Naive thymus-derived CD4-positive, alpha-beta T cell (primary cell): ENCODE results near the gene INCA1. TPM values are rescaled to one million over a fixed set of nuclear protein-coding genes. Genes with fewer than 3 reads are reported as not detected.

Source experiments
- ATAC-seq: fragments of 150-1000 bp; cut with Tn5 transposase; 2 replicates; pipeline ENCODE4 v1.10.0; 2021; ENCODE audit warnings: mild to moderate bottlenecking, moderate library complexity
- CTCF ChIA-PET: fragments of 350-600 bp; sonication (Branson Sonifier 250); formaldehyde crosslinking; loops from one replicate; lab custom pipeline; 2021; ENCODE audit warnings: antibody characterized with exemption; lab: Charles Lee
- POLR2A ChIA-PET: fragments of 350-600 bp; sonication (Branson Sonifier 250); formaldehyde crosslinking; loops from one replicate; lab custom pipeline; 2021; ENCODE audit warnings: antibody characterized with exemption, inconsistent platforms; lab: Charles Lee
- DNase-seq, 9 donors: peaks; one replicate each; pipeline versions ENCODE4 v3.0.0 to v3.0.0-alpha.2; 2020 to 2022; ENCODE audit warnings: mixed read lengths in 1 of 9
- H3K27ac ChIP-seq: one replicate; pipeline ENCODE4 v1.7.0; 2013; ENCODE audit warnings: mild to moderate bottlenecking, low read depth, low read length, moderate library complexity
- H3K27me3 ChIP-seq, 2 donors: one replicate each; pipeline ENCODE4 v1.7.0; 2013; ENCODE audit warnings: low read length in 2 of 2, mild to moderate bottlenecking in 2 of 2, moderate library complexity in 2 of 2; ENCODE audit not compliant: control insufficient read depth in 2 of 2, insufficient read depth in 2 of 2
- H3K36me3 ChIP-seq, 3 experiments: 1 replicate in 2 of 3; 2 replicates in 1 of 3; pipeline ENCODE4 v1.7.0; 2013; ENCODE audit warnings: low read length in 3 of 3, mild to moderate bottlenecking in 3 of 3, moderate library complexity in 1 of 3; ENCODE audit not compliant: insufficient read depth in 3 of 3, control insufficient read depth in 2 of 3
- H3K4me1 ChIP-seq, 2 donors: one replicate each; pipeline ENCODE4 v1.7.0; 2013; ENCODE audit warnings: low read length in 2 of 2, mild to moderate bottlenecking in 2 of 2, moderate library complexity in 1 of 2; ENCODE audit not compliant: control insufficient read depth in 2 of 2, insufficient read depth in 2 of 2
- H3K4me3 ChIP-seq: 2 replicates; pipeline ENCODE4 v1.7.0; 2013; ENCODE audit warnings: mild to moderate bottlenecking, low read length
- H3K9me3 ChIP-seq, 3 experiments: 1 replicate in 2 of 3; 2 replicates in 1 of 3; pipeline ENCODE4 v1.7.0; 2013; ENCODE audit warnings: low read length in 3 of 3; ENCODE audit not compliant: control insufficient read depth in 2 of 3
- H3K27ac Mint-ChIP-seq, 9 donors: one replicate each; pipeline ENCODE4 v1.8.0; 2020 to 2022; ENCODE audit warnings: mixed read lengths in 9 of 9, mild to moderate bottlenecking in 8 of 9, moderate library complexity in 5 of 9, inconsistent platforms in 2 of 9
- H3K27me3 Mint-ChIP-seq, 5 donors: one replicate each; pipeline ENCODE4 v1.8.0; 2021 to 2022; ENCODE audit warnings: mixed read lengths in 5 of 5, mild to moderate bottlenecking in 1 of 5
- H3K36me3 Mint-ChIP-seq, 5 donors: one replicate each; pipeline ENCODE4 v1.8.0; 2020 to 2022; ENCODE audit warnings: mixed read lengths in 5 of 5, mild to moderate bottlenecking in 3 of 5, inconsistent platforms in 1 of 5
- H3K4me1 Mint-ChIP-seq, 7 donors: one replicate each; pipeline ENCODE4 v1.8.0; 2020 to 2022; ENCODE audit warnings: mixed read lengths in 7 of 7, mild to moderate bottlenecking in 3 of 7, inconsistent platforms in 1 of 7
- H3K4me3 Mint-ChIP-seq, 10 donors: one replicate each; pipeline ENCODE4 v1.8.0; 2020 to 2022; ENCODE audit warnings: mild to moderate bottlenecking in 10 of 10, mixed read lengths in 10 of 10, moderate library complexity in 6 of 10, inconsistent platforms in 2 of 10
- H3K9me3 Mint-ChIP-seq, 11 donors: one replicate each; pipeline ENCODE4 v1.8.0; 2020 to 2022; ENCODE audit warnings: mixed read lengths in 11 of 11, mild to moderate bottlenecking in 4 of 11, inconsistent platforms in 1 of 11, moderate library complexity in 1 of 11
- intact Hi-C, 2 donors: fragments of 100-400 bp; cut with micrococcal nuclease; formaldehyde crosslinking; loops; one replicate each; pipeline ENCODE4 v1.15.1; 2023
- polyA plus RNA-seq, 2 donors: library from polyadenylated mRNA; unstranded; fragments of 300-500 nt; fragmentation: Illumina TruSeq; gene quantifications; one replicate each; pipeline ENCODE4 v1.2.3, GENCODE V29; 2021
- total RNA-seq, 6 experiments: library from RNA in 5 of 6; stranded (reverse) in 5 of 6; gene quantifications; 1 replicate in 5 of 6; 2 replicates in 1 of 6; pipeline ENCODE4 v1.2.3 and lab custom pipeline; 2021 to 2026

INCA1 gene
- total and polyA plus RNA-seq, 7 experiments from 2014 or later, result 0.38 to 0.42 (median 0.41) TPM; not detected in 3

GRCh38 chr17:4953451-4953961 lies 43.8 kb downstream of the INCA1 start:
- no peaks in the 10 kb centered on the region for H3K9me3 Mint-ChIP-seq
- intact Hi-C loops, result no loop called here
- H3K36me3 Mint-ChIP-seq, result peaks cover 0 to 5% (median 0%) of the 10 kb centered on the region in 5 donors
- ATAC-seq, result no peak
- H3K4me1 ChIP-seq, result peaks cover 7% of the 10 kb centered on the region in 2 donors
- POLR2A ChIA-PET, result interaction anchor here (1.0 to 13.0 kb wide), 6 partner anchors 8 to 44 kb away, joined by 3 to 278 read pairs (median 4); partner anchors contain the start of genes INCA1, KIF1C, RNF167 and SLC25A11
- H3K4me3 ChIP-seq, result no peak overlapping the region
- H3K36me3 ChIP-seq, result no peaks in the 10 kb centered on the region
- no peaks in the 10 kb centered on the region for H3K27me3 Mint-ChIP-seq
- no peaks in the 10 kb centered on the region for H3K9me3 ChIP-seq
- no peaks in the 10 kb centered on the region for H3K27me3 ChIP-seq
- CTCF ChIA-PET, result interaction anchor here (0.7 to 1.3 kb wide), 2 partner anchors 45 to 179 kb away, joined by 3 to 5 read pairs; no protein-coding TSS in a partner anchor
- H3K27ac Mint-ChIP-seq, result no peak overlapping the region
- H3K4me1 Mint-ChIP-seq, result peaks cover 12 to 36% (median 24%) of the 10 kb centered on the region in 7 donors
- H3K4me3 Mint-ChIP-seq, result no peak overlapping the region
- H3K27ac ChIP-seq, result no peak overlapping the region
- no peak for DNase-seq

GRCh38 chr17:4951486-4951885 lies 45.8 kb downstream of the INCA1 start:
- no peak for DNase-seq
- no peaks in the 10 kb centered on the region for H3K9me3 ChIP-seq
- ChIA-PET POLR2A (interaction anchor here (0.8 to 13.0 kb wide), 6 partner anchors 8 to 77 kb away, joined by 3 to 278 read pairs (median 4); partner anchors contain the start of genes RNF167, SLC25A11 and SPAG7), CTCF (interaction anchor here (0.8 to 2.3 kb wide), 4 partner anchors 9 to 15 kb away, joined by 3 to 6 read pairs (median 4); partner anchors contain the start of gene SPAG7)
- Mint-ChIP-seq H3K4me3 (peak overlapping the region in 9 of 10 donors; percentile 21 to 100 (median 75)), H3K27me3 (no peaks in the 10 kb centered on the region), H3K27ac (peak overlapping the region in 6 of 9 donors; percentile 58 to 93 (median 78)), H3K4me1 (peaks cover 18 to 33% (median 26%) of the 10 kb centered on the region in 7 donors), H3K36me3 (peaks cover 5 to 12% (median 6%) of the 10 kb centered on the region in 5 donors), H3K9me3 (peaks cover 0 to 4% (median 0%) of the 10 kb centered on the region in 11 donors)
- H3K4me1 ChIP-seq, result peaks cover 7 to 10% of the 10 kb centered on the region in 2 donors
- no peaks in the 10 kb centered on the region for H3K27me3 ChIP-seq
- H3K4me3 ChIP-seq, result no peak overlapping the region
- peaks cover 0 to 12% (median 5%) of the 10 kb centered on the region in 3 experiments for H3K36me3 ChIP-seq
- intact Hi-C loops, result no loop called here
- H3K27ac ChIP-seq, result no peak overlapping the region
- ATAC-seq, result no peak

- H3K4me1 Mint-ChIP-seq, result peaks cover 18 to 32% (median 26%) of the 10 kb centered on the region in 7 donors
- H3K27me3 ChIP-seq, result no peaks in the 10 kb centered on the region
- H3K4me1 ChIP-seq, result peaks cover 9 to 16% of the 10 kb centered on the region in 2 donors
- H3K9me3 ChIP-seq, result no peaks in the 10 kb centered on the region
- H3K4me3 Mint-ChIP-seq, result peak within 1 kb of the TSS; percentile 74 to 100 (median 85)
- H3K36me3 ChIP-seq, result peaks cover 0 to 18% (median 9%) of the 10 kb centered on the region in 3 experiments
- H3K9me3 Mint-ChIP-seq, result peaks cover 0 to 5% (median 0%) of the 10 kb centered on the region in 11 donors
- H3K27ac Mint-ChIP-seq, result peak within 1 kb of the TSS; percentile 70 to 93 (median 79)
- peak within 1 kb of the TSS; percentile 89 for H3K27ac ChIP-seq
- H3K27me3 Mint-ChIP-seq, result no peaks in the 10 kb centered on the region
- ATAC-seq, result no peak
- intact Hi-C loops, result no loop called here
- peaks cover 5 to 18% (median 11%) of the 10 kb centered on the region in 5 donors for H3K36me3 Mint-ChIP-seq
- DNase-seq, result no peak
- CTCF ChIA-PET, result interaction anchor here (1.6 to 2.3 kb wide), 2 partner anchors 11 to 16 kb away, joined by 5 to 6 read pairs; partner anchors contain the start of gene SPAG7
- H3K4me3 ChIP-seq, result peak within 1 kb of the TSS; percentile 43
- POLR2A ChIA-PET, result interaction anchor here (0.6 to 13.0 kb wide), 7 partner anchors 9 to 77 kb away, joined by 3 to 278 read pairs (median 4); partner anchors contain the start of genes RNF167, SLC25A11 and SPAG7
These were observed 46.5 kb downstream of the INCA1 start, which contains the start of gene ENO3 for GRCh38 chr17:4950746-4951204. Gene ENO3, plus strand, starts transcription at chr17:4951119. Its CDS starts 711 bp downstream, at chr17:4951830.

GRCh38 chr17:4950075-4950745 lies 47.1 kb downstream of the INCA1 start:
- peaks cover 0 to 2% (median 0%) of the 10 kb centered on the region in 5 donors for H3K27me3 Mint-ChIP-seq
- H3K36me3 Mint-ChIP-seq, result peaks cover 5 to 24% (median 16%) of the 10 kb centered on the region in 5 donors
- Histone ChIP-seq H3K9me3 (no peaks in the 10 kb centered on the region), H3K27ac (peak overlapping the region; percentile 89), H3K4me3 (peak overlapping the region; percentile 43), H3K27me3 (no peaks in the 10 kb centered on the region), H3K4me1 (peaks cover 14 to 22% of the 10 kb centered on the region in 2 donors), H3K36me3 (peaks cover 4 to 24% (median 12%) of the 10 kb centered on the region in 3 experiments)
- intact Hi-C loops, result no loop called here
- ChIA-PET CTCF (interaction anchor here (0.6 to 2.3 kb wide), 2 partner anchors 12 to 99 kb away, joined by 3 to 5 read pairs; no protein-coding TSS in a partner anchor), POLR2A (interaction anchor here (0.7 to 13.0 kb wide), 6 partner anchors 9 to 78 kb away, joined by 3 to 278 read pairs (median 4); partner anchors contain the start of genes RNF167, SLC25A11 and SPAG7)
- peak overlapping the region; percentile 70 to 93 (median 79) for H3K27ac Mint-ChIP-seq
- H3K4me1 Mint-ChIP-seq, result peaks cover 24 to 37% (median 31%) of the 10 kb centered on the region in 7 donors
- H3K9me3 Mint-ChIP-seq, result peaks cover 0 to 5% (median 0%) of the 10 kb centered on the region in 11 donors
- H3K4me3 Mint-ChIP-seq, result peak overlapping the region; percentile 74 to 100 (median 85)
- peak in 3 of 9 donors; percentile 25 to 33 (median 31) for DNase-seq
- ATAC-seq, result peak; percentile 10

GRCh38 chr17:4949321-4950074 lies 47.8 kb downstream of the INCA1 start:
- peaks cover 31 to 45% (median 38%) of the 10 kb centered on the region in 7 donors for H3K4me1 Mint-ChIP-seq
- ChIA-PET POLR2A (interaction anchor here (0.6 to 13.0 kb wide), 13 partner anchors 11 to 241 kb away, joined by 3 to 278 read pairs (median 7); partner anchors contain the start of genes C17orf107, CAMTA2, RNF167 and SLC25A11), CTCF (interaction anchor here (0.6 to 2.3 kb wide), 4 partner anchors 10 to 100 kb away, joined by 3 to 12 read pairs (median 4); partner anchors contain the start of genes RNF167, SLC25A11 and SPAG7)
- peaks cover 5 to 31% (median 18%) of the 10 kb centered on the region in 5 donors for H3K36me3 Mint-ChIP-seq
- intact Hi-C loops, result loop anchor here (1.0 to 10.0 kb wide), 11 partner anchors 18 to 1705 kb away; partner anchors contain the start of genes INCA1 (in 2 of the 2), KIF1C (in 2 of the 2), NUP88 (in 2 of the 2) and ZNF594 (in 2 of the 2)
- H3K27me3 ChIP-seq, result no peaks in the 10 kb centered on the region
- H3K9me3 Mint-ChIP-seq, result peaks cover 0 to 5% (median 0%) of the 10 kb centered on the region in 11 donors
- peaks cover 5 to 31% (median 16%) of the 10 kb centered on the region in 3 experiments for H3K36me3 ChIP-seq
- peaks cover 0 to 2% (median 0%) of the 10 kb centered on the region in 5 donors for H3K27me3 Mint-ChIP-seq
- ATAC-seq, result peak; percentile 62
- DNase-seq, result peak; percentile 59 to 82 (median 79)
- peak overlapping the region; percentile 98 for H3K4me3 ChIP-seq
- peak overlapping the region; percentile 83 to 98 (median 88) for H3K27ac Mint-ChIP-seq
- peaks cover 21 to 29% of the 10 kb centered on the region in 2 donors for H3K4me1 ChIP-seq
- peak overlapping the region; percentile 89 for H3K27ac ChIP-seq
- H3K4me3 Mint-ChIP-seq, result peak overlapping the region; percentile 83 to 100 (median 96)
- H3K9me3 ChIP-seq, result no peaks in the 10 kb centered on the region
